Fibroblast of upper back skin (primary cell): ENCODE results near the gene COL15A1.
A peak's percentile ranks its signal among the peaks of the same experiment; 100 is the strongest.

Experiments
- DNase-seq: peaks from one replicate; pipeline ENCODE4 v3.0.0-alpha.2; 2013

Gene COL15A1

DNA sequence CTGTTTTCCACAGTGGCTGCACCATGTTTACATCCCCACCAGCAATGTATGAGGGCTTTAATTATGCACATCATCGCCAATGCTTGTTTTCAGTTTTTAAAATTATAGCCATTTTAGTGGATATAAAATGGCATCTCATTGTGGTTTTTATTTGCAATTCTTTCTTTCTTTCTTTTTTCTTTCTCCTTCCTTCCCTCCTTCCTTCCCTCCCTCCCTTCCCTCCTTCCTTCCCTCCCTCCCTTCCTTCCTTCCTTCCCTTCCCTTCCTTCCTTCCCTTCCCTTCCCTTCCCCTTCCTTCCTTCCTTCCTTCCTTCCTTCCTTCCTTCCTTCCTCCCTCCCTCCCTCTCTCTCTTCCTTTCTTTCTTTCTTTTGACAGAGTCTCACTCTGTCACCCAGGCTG, 6.6 kb downstream of the COL15A1 start:
- no peak for DNase-seq

- no peak for DNase-seq
Observed at GRCh38 chr9:98951967-98952366, 8.3 kb downstream of the COL15A1 start.

DNA sequence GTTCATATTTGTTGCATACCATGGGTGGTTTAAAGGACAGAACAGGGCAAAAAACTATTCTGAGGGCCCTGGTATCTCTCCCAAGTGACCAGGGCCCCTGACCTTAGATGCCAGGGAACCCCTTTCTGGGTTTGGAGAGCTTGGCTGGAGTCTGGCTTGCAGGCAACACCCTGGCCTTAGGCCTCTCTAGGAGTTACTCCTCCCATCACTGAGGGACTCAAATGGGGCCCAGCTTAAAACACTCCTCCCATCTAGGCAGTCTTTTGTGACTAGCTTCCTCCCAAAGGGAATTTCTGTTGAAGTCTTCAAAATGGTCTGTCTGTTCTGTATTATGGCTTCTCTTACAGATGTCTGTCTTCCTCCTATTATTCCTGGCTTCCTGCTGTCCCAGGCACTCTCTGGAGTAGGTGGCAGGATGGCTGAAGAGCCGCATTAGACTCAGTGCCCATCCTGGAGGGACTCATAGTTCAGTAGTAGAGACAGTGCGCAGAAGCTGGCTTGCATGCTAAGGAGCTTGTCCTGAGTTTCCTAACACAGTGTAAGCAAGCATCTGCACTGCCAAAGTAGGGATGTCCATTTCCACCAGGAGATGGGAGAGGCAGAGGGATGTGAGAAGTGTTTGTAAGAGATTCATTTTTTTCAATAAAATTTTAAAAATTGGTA, 10.0 kb downstream of the COL15A1 start:
- no peak for DNase-seq

- DNase-seq: no peak
Observed at GRCh38 chr9:98954244-98954610, 10.5 kb downstream of the COL15A1 start.

DNA sequence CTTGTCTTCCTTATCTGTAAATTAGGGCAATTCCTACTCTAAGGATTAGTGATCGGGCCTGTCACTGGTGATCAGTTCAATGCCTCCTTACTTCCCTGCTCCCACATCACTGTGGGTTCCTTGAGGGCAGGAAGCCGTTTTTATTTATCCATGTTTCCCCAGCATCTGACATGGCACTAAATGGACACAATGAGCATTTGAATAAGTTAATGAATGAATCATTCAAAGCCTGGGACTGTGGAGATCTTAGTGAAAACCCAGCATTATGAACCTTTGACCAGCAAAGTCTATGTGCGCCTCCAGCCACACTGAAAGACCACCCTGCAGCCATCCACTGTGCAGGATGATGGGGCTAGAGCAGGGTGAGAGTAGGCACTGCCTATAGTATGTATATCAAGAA, 11.6 kb downstream of the COL15A1 start:
- no peak for DNase-seq

DNA sequence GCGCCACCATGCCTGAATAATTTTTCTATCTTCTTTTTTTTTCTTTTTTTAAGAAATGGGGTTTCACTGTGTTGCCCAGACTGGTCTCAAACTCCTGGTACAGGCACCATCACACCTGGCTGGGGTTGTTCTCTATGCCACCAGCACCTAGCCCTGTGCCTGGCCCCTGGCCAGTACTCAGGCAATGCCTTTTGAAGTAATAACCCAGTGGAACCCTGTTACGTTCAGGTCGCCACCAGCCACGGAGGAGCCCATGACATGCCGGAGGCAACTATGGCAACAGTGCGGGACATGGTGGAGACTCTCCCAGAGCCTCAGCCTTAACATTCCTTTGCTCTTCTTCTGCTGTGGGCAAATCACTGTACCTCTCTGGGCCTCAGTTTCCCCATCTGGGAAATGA, 14.1 kb downstream of the COL15A1 start:
- no peak for DNase-seq

GRCh38 chr9:98958271-98958984, 14.7 kb downstream of the COL15A1 start:
- DNase-seq: peak; percentile 92

- DNase-seq: no peak
Observed at GRCh38 chr9:98960409-98960808, 16.7 kb downstream of the COL15A1 start.

DNA sequence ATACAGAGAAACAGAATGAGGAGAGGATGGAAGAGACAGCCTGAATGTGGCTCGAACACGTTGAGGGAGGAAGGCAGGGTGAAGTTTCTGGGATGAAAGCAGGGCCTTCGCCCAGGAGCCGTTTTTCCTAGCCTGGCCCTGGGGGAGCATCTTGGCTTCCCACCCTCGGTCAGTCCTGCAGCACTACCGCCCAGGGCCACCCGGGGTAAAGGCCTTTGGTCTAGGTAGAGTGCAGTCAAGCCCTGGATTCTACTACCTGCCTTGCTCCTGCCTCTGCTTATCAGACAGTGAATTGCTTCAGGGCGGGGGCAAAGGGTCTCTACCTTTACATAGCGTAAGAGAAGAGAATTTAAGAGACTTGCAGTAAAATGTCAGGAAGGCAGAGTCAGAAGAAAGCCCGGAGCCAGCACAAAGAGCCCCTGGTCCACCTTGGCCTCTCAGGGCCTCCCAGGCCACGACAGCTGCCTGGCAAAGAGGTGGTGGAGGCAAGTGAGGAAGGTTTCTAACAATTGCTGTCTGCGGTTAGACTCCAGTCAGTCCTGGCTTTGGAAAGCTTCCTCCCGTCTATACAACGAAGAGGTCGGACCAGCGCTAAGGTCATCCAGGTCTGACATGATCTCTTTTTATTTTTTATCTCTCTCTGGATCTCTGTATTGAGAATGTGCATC, 17.9 kb downstream of the COL15A1 start:
- no peak for DNase-seq

GRCh38 chr9:98962181-98962560, 18.5 kb downstream of the COL15A1 start:
- peak; percentile 87 for DNase-seq

- peak; percentile 63 for DNase-seq
Observed at GRCh38 chr9:98962861-98963260, 19.2 kb downstream of the COL15A1 start.

DNA sequence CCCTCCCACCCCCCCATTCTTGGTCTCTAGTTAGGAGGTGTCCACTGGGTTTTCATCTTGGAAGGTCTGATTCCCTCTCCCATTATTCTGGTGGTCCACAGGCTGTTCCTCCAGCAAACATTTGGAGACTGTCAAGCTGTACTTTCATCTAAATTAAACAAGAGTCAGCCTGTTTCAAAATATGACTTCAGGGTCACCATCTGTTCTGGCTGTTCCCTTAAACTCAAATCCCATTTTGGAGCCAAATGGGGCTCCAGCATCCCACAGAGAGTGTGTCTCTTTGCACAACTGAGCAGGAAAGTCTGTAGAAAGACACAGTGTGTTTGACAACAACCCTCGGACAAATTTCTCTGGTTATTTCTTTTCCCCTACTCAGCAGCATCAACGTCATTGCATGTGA, 20.5 kb downstream of the COL15A1 start:
- DNase-seq: no peak

- no peak for DNase-seq
Observed at GRCh38 chr9:98964911-98965336, 21.2 kb downstream of the COL15A1 start.

GRCh38 chr9:98966676-98967075, 23.0 kb downstream of the COL15A1 start:
- no peak for DNase-seq

- DNase-seq: no peak
Observed at GRCh38 chr9:98967257-98967656, 23.6 kb downstream of the COL15A1 start.

- no peak for DNase-seq
Observed at GRCh38 chr9:98967680-98968079, 24.0 kb downstream of the COL15A1 start.

DNA sequence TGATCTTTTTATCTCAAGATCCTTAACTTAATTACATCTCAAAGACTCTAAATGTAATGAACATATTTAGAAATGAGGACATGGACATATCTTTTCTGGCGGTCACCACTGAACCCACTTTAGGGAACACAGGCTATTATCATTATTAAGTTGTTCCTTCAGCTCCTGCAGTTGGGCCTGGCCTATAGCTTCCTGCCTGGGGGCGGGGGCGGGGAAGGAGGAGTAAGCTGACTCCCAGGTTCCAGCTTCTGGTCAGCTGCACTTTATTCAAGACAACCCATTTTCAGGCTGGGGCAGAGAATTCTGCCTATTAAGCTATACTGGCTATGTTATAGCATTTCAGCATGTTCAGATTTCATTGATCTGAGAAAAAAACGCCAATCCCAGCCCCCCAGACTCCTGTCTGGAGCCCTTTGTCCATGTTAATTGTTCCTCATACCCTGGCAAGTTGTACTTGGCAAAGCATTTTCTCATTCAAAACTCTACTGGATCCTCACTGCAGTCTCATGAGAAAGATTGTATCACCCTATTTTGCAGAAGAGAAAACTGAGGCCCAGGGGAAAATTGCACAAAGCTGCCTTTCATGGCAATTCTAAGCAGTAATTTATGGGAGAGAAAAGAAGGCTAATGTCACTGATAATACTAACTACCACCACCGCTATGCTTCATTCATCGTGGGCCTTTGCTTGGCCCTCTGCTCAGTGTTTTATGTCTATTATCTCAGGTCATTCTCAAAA, 25.1 kb downstream of the COL15A1 start:
- DNase-seq: no peak

DNA sequence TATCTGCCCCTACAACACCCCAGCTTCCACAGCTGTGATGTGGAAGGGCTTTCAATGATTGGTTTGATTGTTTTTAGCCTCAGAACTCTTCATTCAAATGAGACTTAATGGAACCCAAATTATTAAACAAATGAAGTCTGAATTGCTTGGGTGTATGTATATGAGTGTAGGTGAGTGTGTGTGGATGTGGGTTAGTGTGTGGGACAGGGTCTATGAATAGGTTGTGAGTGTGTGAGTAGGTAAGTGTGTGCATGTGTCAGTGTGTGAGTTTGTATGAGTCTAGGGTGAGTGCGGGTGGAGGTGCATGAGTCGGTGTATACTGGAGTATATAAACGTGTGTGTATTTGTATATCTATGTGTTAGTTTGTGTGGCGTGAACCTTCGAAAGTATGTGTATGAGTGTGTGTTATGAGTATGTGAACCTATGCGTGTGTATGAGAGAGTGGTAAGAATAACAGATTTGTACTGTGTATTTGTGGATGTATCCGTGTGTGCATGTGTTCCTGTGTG, 26.9 kb downstream of the COL15A1 start:
- no peak for DNase-seq

DNA sequence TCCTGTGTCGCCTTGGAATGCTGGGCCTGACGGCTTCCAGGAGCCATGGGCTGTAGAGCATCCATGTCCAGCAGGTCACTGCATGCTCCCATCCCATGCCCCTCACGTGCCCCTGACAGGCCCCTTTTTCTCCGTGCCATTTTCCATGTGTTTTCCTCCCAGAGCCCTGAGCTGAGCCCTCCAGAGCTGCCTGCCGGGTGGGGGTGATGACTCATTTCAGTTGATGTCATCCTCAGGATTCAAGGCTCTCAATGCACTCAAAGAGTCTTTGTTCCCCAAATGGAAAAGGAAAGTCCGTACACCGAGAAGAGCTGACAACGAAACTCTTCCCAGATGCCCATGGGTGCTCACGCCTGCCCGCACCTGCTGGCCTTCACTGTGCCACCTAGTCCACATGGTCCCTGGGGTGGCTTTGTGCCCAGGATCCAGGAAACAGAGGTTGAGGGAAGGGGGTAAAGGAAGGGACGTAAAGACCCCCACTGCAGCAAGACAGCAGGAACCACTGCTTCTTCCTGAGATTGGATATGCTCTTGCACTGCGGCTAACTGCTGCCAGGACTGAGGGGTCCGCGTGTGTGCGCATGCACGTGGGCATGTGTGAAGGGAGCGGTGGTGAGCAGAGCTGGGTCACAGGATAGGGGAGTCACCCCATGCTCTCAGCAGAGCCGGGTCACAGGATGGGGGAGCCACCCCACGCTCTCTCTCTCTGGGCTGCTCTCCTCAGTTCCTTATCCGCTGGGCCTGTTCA, 27.6 kb downstream of the COL15A1 start:
- peak; percentile 77 for DNase-seq

DNA sequence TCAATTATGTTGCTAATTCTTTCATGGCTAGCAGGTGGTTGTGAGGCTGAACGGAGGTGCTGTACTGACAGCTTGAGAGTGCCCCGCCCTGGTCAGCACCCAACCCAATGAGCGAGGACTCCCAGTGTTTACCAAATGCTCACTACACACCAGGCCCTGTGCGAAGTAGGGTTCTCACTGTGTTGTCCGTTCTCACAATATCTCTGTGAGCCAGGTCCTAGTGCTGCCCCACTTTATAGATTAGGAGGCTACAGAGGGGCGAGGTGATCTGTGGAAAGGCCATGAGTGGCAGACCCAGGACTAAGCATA, 28.2 kb downstream of the COL15A1 start:
- no peak for DNase-seq

DNA sequence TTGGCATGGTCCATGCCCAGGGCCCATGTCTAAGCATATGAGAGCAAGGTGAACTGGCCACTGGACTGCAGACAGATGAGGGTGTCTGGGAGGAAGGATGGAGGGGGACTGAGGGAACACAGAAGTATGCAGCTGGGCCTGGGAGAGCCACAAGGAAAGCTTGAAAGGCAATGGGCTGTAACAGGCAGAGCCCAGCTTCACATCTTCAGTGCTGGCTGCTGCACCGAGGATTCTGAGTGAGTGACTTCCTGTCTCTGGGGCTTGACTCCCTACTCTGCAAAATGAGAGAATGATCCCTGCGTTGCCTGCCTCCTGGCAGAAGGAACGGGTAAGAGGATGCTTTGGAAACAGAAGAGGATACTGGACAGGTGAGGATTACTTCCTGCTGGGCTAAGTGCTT, 29.0 kb downstream of the COL15A1 start:
- no peak for DNase-seq

- no peak for DNase-seq
Observed at GRCh38 chr9:98973171-98973570, 29.5 kb downstream of the COL15A1 start.

DNA sequence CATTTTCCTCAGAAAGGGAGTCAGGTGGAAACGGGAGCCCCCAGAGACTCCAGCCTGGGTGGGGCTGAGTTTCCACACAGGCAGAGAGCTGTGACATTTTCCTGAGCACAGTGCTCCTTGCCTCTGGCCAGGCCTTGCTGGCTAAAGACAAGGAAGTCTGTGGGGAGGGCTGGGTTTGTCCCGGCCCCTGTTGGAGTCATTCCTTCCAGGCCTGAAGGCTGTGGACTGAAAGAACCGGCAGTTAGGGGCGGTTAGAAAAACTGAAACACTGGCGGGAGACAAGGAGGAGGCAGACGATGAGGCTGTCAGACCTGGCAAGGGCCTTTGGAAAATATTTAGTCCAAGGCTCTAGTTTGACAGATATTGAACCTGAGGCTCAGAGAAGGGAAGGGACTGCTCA, 29.9 kb downstream of the COL15A1 start:
- no peak for DNase-seq
